Left cardiac atrium (tissue), 4 donors: ENCODE results near the gene BSPH1. TPM values are rescaled to one million over a fixed set of nuclear protein-coding genes. Genes with fewer than 3 reads are reported as not detected.
A peak's percentile ranks its signal among the peaks of the same experiment; 100 is the strongest.
"Not testable (repeated sequence)": the region's sequence is repeated elsewhere in the genome, so short reads cannot be mapped to it uniquely, and the experiment has no call there.

Experiments used
- ATAC-seq, 2 donors: fragments of 200-7000 bp; cut with Tn5 transposase; one replicate each; pipeline ENCODE4 v1.9.1; 2020; ENCODE audit warnings: mild to moderate bottlenecking in 2 of 2, moderate library complexity in 2 of 2
- DNase-seq: peaks from one replicate; pipeline ENCODE4 v3.0.0-alpha.2; 2020
- intact Hi-C, 2 donors: fragments of 100-400 bp; cut with DNase I; formaldehyde crosslinking; loops; one replicate each; pipeline versions ENCODE4 v1.14.1 to v1.15.1; 2022 to 2023
- long read RNA-seq: library from polyadenylated mRNA; unstranded; transcript quantifications from one replicate; pipeline ENCODE4 v2.0.0, GENCODE V29; 2021
- total RNA-seq, 2 donors: library from RNA; stranded (reverse); fragmentation: NEBNext Ultra II Directional; extraction: Animal tissue kit (Norgen Biotek cat#: 25700); gene quantifications; one replicate each; pipeline ENCODE4 v1.2.1, GENCODE V29; 2021
- donor health status: DM: no; HTN: yes; CAD: no.
- donor health status: DM: no; HTN: yes; CAD: no; lungs with severe emphysema.
- donor health status: DM: yes; HTN: yes; CAD: no.
- donor health status: Dilated cardiomyopathy.

The BSPH1 gene, protein sequence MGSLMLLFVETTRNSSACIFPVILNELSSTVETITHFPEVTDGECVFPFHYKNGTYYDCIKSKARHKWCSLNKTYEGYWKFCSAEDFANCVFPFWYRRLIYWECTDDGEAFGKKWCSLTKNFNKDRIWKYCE
- total RNA-seq: not detected
- long read RNA-seq: 0 reads

- ATAC-seq (no peak), DNase-seq (no peak)
- intact Hi-C loops: no loop called here
These were observed at the start of gene BSPH1 for GRCh38 chr19:47992070-47992469. Gene BSPH1, minus strand, starts transcription at chr19:47992170. Its CDS starts 89 bp downstream, at chr19:47992081.

GRCh38 chr19:48036765-48037164 lies 44.8 kb upstream of the BSPH1 start:
- intact Hi-C loops: no loop called here
- no peak for DNase-seq
- no peak for ATAC-seq

DNA sequence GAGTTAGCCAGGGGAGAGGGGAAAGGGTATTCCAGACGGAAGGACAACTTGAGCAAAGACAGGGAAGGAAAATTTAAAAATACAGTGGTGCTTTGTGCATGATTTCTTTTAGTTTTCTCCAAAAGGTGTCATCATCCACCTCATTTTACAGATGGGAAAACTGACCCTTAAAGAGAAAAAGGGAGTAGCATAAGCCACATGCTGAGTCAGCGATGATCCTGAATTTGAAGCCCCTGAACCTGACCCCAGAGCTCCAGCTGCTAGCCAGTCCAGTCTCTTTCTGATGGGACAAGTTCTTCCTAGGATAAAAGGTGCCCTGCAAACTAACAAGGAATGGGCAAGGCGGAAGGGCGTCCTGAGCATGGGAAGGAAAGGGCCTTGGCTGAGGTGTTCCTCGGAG lies 41.6 kb upstream of the BSPH1 start:
- ATAC-seq: no peak
- intact Hi-C loops: no loop called here
- no peak for DNase-seq

- ATAC-seq (no peak), DNase-seq (no peak)
- intact Hi-C loops: no loop called here
These were observed 38.1 kb upstream of the BSPH1 start for GRCh38 chr19:48030073-48030472.

DNA sequence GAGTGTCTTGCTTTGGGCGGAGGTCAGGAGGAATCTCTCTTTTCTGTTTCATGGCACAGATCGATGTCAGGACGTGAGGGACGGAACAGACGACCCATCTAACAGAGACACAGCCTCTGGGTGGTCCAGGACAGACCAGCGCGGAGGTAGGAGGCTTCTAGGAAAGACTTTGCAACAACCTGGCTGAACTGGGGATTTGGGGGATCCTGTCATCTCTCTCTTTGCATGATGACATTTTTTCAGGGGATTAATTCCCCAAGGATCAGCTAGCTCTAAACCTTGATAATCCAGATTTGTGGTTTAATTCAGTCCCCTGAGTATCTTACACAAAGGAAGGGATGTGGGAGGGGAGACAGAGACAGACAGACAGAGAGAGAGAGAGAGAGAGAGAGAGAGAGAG lies 37.5 kb upstream of the BSPH1 start:
- ATAC-seq: no peak
- no peak for DNase-seq
- intact Hi-C loops: no loop called here

- ATAC-seq: no peak
- intact Hi-C loops: no loop called here
These were observed 33.5 kb upstream of the BSPH1 start for GRCh38 chr19:48025480-48025879.

GRCh38 chr19:48023518-48023917 lies 31.5 kb upstream of the BSPH1 start:
- intact Hi-C loops: no loop called here
- DNase-seq (no peak), ATAC-seq (no peak)

More at GRCh38 chr19:48025480-48025879, 33.5 kb upstream of the BSPH1 start:
- DNase-seq: no peak

- DNase-seq: no peak
- intact Hi-C loops: no loop called here
- ATAC-seq: no peak
These were observed 31.0 kb upstream of the BSPH1 start for GRCh38 chr19:48023011-48023410.

DNA sequence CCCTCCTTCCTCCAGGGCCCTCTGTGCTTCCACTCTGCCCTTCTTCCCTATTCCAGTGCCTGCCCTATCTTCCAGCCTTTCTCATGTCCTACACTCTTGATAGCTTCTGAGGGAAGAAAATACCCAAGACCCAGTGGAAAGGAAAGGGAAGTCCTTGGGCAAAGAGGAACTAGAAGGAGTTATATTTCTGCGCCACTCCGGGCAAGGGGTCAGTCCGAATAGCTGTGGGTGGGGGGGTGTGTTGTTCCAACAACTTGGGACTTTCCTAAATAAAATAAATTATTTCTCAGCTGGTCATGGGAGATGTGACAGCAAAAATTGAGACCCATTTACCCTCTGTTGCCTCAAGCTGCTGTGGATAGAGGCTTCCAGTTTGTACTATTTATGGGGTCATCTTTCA lies 28.7 kb upstream of the BSPH1 start:
- DNase-seq: no peak
- intact Hi-C loops: no loop called here
- no peak for ATAC-seq

DNA sequence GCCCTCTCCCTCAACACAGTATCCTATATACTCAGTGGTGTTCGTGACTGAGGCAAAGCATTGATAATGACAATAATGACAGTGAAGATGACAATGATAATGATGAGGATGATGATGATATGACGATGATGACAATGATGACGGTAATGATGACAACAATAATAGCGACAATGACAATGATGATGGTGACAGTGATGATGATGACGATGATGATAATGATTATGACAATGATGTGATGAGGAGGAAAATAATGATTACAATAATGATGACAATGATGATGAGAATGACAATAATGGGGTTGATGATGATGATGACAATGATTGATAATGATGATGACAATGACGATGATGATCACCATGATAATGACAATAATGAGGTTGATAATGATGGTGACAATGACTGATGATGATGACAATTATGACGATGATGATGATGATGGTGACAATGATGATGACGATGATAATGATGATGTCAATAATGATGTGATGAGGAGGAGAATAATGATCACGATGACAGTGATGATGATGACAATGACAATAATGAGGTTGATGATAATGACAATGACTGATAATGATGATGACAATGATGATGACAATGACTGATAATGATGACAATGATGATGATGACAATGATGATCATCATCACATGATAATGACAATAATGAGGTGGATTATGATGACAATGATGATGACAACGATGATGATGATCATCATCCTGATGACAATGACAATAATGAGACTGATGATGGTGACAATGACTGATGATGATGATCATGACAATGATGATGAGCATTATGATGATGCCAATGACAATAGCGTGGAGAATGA lies 19.2 kb upstream of the BSPH1 start:
- no peak for DNase-seq
- intact Hi-C loops: no loop called here
- no peak for ATAC-seq

- no peak for DNase-seq
- no peak for ATAC-seq
- intact Hi-C loops: no loop called here
These were observed 14.8 kb upstream of the BSPH1 start for GRCh38 chr19:48006762-48007161.

GRCh38 chr19:48004236-48004635 lies 12.3 kb upstream of the BSPH1 start:
- no peak for DNase-seq
- intact Hi-C loops: no loop called here
- no peak for ATAC-seq

- DNase-seq: no peak
- ATAC-seq: no peak
- intact Hi-C loops: no loop called here
These were observed 8.9 kb upstream of the BSPH1 start for GRCh38 chr19:48000846-48001245.

DNA sequence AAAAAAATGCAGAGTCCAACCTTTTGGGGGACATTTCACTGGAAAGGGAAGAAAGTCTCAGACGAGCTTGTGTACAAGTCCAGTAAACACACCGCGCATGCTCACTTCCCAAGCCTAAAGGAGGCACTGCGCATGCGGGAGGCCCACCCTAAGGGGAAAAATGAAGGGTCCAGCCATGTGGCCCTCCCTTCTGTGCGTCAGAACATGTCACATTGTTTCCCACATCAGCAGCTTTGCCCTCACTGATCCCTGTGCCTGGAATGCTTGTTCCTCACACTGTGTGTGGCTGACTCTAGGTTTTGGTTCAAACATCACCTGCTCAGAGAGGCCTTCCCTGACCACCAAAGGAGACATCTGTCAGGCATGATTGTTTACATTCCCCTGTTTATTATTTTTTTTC lies 6.8 kb upstream of the BSPH1 start:
- DNase-seq (no peak), ATAC-seq (no peak)
- intact Hi-C loops: no loop called here

DNA sequence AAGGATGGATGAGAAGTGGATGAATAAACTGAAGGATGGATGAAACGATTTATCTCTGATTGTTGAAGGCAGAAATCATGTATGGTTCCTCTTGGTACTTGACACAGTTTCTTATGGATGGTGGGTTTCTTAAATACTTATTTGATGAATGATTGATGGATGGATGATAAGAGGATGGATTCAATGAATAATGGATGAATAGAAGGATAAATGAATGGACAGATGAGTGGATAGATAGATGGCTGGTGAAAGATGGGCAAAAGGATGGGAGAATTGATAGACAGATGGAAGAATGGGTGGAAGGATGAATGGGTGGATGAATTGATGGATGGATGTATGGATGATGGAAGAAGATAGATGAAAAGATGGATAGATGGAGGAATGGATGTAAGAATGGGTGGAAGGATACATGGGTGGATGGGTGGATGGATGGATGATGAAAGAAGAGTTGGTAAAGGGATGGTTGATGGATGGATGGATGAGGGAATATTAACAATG lies 4.3 kb upstream of the BSPH1 start:
- intact Hi-C loops: no loop called here
- DNase-seq (no peak), ATAC-seq (no peak)

- DNase-seq (no peak), ATAC-seq (no peak)
- intact Hi-C loops: no loop called here
These were observed 2.3 kb upstream of the BSPH1 start, which contains the start of gene ELSPBP1 for GRCh38 chr19:47994209-47994802. Gene ELSPBP1, plus strand, starts transcription at chr19:47994632. Its CDS starts 14,036 bp downstream, at chr19:48008668.

GRCh38 chr19:47991191-47991808 lies 670 bp downstream of the BSPH1 start:
- DNase-seq: no peak
- intact Hi-C loops: no loop called here
- no peak for ATAC-seq

DNA sequence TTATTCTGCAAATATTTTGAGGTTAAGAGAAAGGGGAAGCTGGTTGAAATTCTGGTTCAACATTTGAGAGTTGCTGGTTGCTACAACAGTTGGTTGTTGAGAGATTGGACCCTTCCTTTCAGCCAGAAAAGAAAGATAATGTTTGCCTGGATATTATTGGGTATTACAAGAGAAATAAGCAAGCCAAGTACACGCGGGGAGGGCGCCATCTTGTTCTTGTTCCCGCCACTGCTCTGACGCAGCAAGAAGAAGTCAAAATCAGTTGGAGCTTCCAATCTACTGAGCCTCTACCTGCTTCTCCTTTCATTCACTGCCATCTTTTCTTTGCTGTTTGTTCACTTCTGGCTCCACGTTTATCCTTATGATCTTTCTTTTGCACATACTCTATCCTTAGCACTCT lies 18.4 kb downstream of the BSPH1 start:
- intact Hi-C loops: no loop called here
- ATAC-seq: no peak
- DNase-seq: no peak

GRCh38 chr19:47955936-47956335 lies 36.0 kb downstream of the BSPH1 start:
- peak; percentile 34 for DNase-seq
- ATAC-seq: not testable (repeated sequence)

DNA sequence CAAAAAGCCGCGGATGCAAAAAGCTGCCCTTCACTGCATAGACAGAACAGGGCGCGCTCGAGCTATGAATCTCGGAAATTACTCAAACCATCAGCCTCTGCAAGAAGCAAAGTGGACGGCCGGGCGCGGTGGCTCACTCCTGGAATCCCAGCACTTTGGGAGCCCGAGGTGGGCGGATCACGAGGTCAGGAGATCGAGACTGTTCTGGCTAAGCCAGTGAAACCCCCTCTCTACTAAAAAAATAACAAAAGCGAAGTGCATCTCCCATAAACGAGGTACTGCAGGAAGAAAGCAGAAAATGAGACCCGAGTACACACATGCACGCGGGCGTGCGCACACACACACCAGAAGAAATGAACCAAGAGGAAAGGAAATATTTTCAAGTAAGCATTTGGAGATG lies 39.8 kb downstream of the BSPH1 start:
- DNase-seq, ATAC-seq, intact Hi-C loops: not testable (repeated sequence)

More at GRCh38 chr19:47955936-47956335, 36.0 kb downstream of the BSPH1 start:
- intact Hi-C loops: not testable (repeated sequence)
